ENCODE data around the gene GAST. TPM values are rescaled to one million over a fixed set of nuclear protein-coding genes. Genes with fewer than 3 reads are reported as not detected.
A peak's percentile ranks its signal among the peaks of the same experiment; 100 is the strongest.

Gene GAST
- total and polyA plus RNA-seq, 9 of the 15 experiments (the other 6 are each of a cell fraction or from before 2014, with no cell fraction given): not detected

DNA sequence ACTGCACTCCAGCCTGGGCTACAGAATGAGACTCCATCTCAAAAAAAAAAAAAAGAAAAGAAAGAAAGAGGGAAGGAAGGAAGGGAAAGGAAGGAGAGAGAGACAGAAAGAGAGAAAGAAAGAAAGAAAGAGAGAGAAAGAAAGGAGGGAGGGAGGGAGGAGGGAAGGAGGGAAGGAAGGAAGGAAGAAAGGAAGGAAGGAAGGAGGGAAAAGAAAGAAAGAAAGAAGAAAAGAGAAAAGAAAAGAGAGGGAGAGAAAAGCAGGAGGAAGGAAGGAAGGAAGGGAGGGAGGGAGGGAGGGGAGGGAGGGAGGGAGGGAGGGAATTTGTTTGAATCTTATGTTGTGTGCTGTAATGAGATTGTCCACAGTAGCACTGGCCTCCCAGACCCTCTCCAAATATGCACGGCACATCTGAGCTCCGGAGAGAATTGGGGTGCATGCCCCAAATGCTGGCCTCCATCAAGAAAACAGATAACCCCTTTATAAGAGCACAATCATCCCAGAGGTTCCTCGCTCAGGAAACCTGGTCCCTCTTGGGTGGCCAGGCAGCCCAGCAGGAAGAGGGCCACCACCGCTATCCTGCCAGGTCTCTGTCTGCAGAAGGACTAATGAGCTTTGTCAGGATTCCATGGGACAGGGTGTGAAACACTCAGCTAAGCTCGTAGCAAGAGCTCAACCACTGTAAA, 32.2 kb upstream of the GAST start (continued):
- TF ChIP-seq FOXK2 (conservative IDR thresholded peaks at IDR 0.05 in 1 of 2, IDR thresholded peaks at IDR 0.05 in 1 of 2; ENCODE audit: low read depth in 2 of 2) (0 out of 4 replicates have a peak, but pooled peaks of 1 of the 2 experiments have one; percentile 11), ASH1L (IDR thresholded peaks at IDR 0.05; ENCODE audit: borderline replicate concordance, low read depth, partially characterized antibody) (peak; percentile 48), TARDBP (IDR thresholded peaks at IDR 0.05) (no peak), MTA2 (IDR thresholded peaks at IDR 0.05; ENCODE audit: low read depth) (peak; percentile 24; the same call in 1 of the 2 replicates), TGIF2 (CRISPR knock-in tag; IDR thresholded peaks at IDR 0.05) (no peak), OTX1 (CRISPR knock-in tag; IDR thresholded peaks at IDR 0.05) (peak; percentile 51; the same call in 1 of the 2 replicates), MTA1 (IDR thresholded peaks at IDR 0.05; ENCODE audit: borderline replicate concordance) (peak; percentile 83), DNMT1 (IDR thresholded peaks at IDR 0.05) (0 out of 2 replicates have a peak, but pooled peaks have one; percentile 7)
- TF ChIP-seq, protein P1, sequence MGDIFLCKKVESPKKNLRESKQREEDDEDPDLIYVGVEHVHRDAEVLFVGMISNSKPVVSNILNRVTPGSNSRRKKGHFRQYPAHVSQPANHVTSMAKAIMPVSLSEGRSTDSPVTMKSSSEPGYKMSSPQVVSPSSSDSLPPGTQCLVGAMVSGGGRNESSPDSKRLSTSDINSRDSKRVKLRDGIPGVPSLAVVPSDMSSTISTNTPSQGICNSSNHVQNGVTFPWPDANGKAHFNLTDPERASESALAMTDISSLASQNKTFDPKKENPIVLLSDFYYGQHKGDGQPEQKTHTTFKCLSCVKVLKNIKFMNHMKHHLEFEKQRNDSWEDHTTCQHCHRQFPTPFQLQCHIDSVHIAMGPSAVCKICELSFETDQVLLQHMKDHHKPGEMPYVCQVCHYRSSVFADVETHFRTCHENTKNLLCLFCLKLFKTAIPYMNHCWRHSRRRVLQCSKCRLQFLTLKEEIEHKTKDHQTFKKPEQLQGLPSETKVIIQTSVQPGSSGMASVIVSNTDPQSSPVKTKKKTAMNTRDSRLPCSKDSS (IDR thresholded peaks at IDR 0.05; ENCODE audit: low read depth, partially characterized antibody): peak; percentile 32
- TF ChIP-seq, protein P2, sequence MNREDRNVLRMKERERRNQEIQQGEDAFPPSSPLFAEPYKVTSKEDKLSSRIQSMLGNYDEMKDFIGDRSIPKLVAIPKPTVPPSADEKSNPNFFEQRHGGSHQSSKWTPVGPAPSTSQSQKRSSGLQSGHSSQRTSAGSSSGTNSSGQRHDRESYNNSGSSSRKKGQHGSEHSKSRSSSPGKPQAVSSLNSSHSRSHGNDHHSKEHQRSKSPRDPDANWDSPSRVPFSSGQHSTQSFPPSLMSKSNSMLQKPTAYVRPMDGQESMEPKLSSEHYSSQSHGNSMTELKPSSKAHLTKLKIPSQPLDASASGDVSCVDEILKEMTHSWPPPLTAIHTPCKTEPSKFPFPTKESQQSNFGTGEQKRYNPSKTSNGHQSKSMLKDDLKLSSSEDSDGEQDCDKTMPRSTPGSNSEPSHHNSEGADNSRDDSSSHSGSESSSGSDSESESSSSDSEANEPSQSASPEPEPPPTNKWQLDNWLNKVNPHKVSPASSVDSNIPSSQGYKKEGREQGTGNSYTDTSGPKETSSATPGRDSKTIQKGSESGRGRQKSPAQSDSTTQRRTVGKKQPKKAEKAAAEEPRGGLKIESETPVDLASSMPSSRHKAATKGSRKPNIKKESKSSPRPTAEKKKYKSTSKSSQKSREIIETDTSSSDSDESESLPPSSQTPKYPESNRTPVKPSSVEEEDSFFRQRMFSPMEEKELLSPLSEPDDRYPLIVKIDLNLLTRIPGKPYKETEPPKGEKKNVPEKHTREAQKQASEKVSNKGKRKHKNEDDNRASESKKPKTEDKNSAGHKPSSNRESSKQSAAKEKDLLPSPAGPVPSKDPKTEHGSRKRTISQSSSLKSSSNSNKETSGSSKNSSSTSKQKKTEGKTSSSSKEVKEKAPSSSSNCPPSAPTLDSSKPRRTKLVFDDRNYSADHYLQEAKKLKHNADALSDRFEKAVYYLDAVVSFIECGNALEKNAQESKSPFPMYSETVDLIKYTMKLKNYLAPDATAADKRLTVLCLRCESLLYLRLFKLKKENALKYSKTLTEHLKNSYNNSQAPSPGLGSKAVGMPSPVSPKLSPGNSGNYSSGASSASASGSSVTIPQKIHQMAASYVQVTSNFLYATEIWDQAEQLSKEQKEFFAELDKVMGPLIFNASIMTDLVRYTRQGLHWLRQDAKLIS (CRISPR knock-in tag; IDR thresholded peaks at IDR 0.05): no peak
